Stimulated activated CD4-positive, alpha-beta T cell treated with anti-CD3 and anti-CD28 coated beads, Interleukin-1b, Interleukin-23, amount 100 ng/mL, for 48 hours (primary cell): Measurements from ENCODE around the gene TMEM181.
"Not testable (repeated sequence)": the region's sequence is repeated elsewhere in the genome, so short reads cannot be mapped to it uniquely, and the experiment has no call there.

Experiments
- DNase-seq: peaks from one replicate; pipeline ENCODE4 v3.0.0-alpha.2; 2020

The TMEM181 gene

DNA sequence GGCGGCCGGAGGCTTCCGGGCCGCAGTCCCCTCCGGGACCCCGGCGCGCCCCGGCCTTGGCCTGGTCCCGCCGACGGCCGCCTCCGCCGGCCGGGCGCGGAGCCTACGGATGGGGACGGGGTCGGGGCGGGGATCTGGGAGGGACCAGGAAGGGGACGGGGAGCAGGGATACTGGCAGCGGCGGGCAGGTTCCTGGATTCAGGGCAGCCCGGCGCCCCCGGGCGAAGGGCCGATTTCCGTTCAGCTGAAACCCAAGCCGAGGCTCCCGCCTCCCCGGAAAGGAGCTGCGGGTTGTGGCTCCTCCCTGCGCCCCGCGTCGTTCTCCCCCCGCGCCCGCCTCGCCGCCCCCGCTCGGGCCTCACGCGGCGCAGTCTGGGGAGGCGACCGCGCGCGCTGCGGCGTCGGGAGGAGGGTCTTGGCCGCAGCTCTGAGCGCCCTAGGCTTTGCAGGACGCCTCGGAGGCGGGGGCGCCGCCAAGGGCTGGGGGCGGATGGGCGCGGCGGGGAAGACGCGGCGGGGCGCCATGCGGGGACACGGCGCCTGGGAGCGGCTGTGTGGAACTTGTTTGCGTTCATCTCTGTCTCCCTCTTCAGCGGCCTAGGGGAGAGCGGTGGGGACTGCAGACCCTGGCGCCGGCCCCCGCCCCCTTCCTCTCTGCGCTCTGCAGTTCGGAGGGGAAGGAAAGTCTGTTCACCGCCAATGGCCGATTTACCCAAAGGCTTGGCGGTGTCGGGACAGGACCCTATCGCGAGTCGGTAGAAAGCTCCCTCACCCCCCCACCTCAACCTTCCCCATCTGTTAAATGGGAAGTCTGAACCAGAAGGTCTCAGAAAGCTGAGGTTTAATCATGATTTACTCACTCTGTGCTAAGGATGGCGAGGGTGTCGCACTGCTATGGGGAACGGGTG, 22.7 kb upstream of the TMEM181 start:
- no peak for DNase-seq

DNA sequence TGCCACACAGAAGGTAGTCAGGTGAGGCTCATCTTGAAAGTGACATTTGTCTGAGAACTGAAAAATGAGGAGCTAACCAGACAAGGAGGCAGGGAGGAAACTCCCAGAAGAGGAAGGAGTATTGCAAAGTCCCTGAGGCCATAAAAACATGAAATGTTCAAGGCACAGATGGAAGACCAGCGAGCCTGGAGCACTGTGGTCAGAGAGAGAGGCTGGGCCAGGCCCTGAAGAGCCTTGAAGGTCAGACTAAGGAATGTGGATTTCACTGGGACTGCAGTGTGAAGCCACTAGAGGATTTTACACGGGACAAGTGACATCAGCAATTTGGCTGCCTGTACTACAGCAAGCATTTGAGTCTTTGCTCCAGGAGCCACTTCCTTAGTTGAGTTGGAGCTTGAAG, 21.1 kb upstream of the TMEM181 start:
- no peak for DNase-seq

DNA sequence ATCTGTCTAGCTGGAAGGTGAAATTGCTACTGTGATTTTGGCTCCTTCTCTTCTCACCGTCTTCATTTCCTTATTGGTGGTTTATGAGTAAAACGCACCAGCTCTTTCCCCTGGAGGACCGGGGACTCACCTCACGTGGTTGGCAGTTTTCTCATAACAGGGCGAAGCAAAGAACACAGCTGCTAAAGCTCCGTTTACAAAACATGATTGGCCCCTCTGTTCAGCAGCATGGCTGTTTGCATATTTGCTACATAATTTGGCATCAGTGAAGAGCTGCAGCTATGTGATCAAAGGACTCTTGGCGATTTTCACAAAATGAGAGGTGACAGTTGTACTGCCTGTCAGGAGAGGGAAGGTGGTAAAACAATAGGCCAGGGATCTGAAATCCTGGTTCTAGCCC, 20.5 kb upstream of the TMEM181 start:
- DNase-seq = no peak

DNA sequence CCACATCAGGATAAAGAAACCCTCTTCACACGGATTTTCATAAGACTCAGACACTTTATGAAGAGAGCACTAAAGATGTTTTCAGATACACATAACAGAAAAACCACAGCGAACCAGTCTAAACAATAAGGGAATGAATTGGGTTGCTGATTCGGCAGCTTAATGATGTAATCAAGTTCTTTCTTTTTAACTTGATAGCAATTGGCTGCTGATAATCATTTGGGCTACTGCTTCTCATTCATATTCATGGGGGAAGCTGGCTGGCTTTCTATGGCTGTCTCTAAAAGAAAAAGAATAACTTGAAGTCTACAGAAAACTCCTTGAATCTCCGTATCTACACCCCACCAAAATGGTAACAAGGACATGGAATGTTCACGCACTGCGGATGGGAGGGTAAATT, 20.0 kb upstream of the TMEM181 start:
- no peak for DNase-seq

DNA sequence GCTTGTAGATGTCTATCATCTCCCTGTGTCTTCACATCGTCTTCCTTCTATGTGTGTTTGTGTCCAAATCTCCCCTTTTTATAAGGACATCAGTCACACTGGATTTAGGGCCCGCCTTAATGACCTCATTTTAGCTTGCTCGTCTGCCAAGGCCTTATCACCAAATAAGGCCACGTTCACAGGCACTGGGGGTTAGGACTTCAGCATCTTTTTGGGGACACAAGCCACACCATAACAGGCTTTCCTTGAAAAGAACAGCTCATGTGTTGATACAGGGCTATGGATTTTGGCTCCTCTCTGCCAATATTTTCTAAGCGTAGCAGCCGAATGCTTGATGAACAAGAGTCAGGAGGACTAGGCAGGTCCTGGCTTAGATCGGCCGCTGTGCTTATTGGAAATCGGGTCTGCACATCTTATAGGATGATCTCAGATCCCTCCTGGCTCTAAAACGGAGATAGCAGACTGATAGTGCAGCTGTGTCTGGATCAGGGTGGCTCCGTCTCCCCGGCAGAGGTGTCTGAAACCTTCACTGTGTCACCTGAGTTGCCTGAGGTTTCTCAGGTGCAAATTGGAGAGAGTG, 16.2 kb upstream of the TMEM181 start:
- no peak for DNase-seq

DNA sequence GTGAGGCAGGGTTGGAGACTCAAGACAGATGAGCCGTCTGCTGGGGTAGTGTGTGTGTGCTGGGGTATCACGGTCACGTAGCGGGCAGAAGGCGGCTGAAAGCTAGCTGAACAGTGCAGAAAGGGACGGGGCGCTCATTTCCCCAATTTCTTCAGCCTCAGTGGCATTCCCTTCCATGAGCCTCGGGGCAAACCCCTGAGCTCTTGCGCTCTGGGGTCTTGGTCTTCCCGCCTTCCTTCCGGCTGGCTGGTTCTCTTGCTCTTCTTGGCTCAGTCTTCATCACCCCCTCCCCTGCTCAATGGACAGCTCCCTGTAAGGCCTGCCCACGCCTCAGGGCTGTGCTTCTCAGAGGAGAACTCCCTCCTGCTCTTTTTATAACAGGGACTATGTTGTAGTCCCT, 15.5 kb upstream of the TMEM181 start:
- DNase-seq = no peak

DNA sequence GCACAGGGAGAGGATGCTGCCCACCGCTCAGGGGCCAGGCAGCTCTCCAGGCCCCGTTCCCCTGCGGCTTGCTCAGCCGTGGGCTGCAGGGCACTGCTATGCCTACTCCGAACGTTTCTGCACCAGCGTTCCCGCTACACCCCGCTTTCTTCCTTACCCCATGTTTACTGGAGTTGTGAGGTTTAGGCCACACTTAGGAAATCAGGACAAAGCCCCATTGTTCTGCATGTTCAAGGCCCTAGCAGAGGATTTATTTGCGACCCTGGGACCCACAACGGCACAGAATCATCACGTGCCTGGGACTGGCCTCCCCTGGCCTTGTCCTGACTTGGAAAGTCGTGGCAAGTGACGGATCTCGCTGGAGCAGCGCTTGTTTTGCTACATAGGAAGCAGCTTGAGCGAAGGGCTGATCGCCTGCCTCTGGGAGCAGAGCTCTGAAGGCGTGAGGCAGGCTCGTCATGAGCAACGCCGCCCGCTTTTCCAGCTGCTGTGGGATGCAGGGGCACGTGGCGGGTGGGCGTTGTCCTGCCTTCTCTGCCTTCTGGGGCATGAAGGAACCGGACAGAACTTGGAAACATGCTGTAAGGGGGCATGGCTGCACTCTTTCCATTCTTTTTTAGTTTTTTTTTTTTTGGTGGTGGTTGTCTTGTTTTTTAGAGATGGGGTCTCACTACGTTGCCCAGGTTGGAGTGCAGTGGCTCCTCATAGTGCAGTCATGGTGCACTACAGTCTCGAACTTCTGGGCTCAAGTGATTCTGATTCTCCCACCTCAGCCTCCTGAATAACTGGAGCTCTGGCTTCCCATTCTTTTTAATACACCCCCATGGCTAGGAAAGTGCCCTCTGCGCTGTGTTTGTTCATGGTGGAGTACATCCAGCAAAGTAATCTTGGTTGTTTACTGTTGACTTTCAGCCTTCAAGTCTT, 14.6 kb upstream of the TMEM181 start:
- DNase-seq = no peak

DNA sequence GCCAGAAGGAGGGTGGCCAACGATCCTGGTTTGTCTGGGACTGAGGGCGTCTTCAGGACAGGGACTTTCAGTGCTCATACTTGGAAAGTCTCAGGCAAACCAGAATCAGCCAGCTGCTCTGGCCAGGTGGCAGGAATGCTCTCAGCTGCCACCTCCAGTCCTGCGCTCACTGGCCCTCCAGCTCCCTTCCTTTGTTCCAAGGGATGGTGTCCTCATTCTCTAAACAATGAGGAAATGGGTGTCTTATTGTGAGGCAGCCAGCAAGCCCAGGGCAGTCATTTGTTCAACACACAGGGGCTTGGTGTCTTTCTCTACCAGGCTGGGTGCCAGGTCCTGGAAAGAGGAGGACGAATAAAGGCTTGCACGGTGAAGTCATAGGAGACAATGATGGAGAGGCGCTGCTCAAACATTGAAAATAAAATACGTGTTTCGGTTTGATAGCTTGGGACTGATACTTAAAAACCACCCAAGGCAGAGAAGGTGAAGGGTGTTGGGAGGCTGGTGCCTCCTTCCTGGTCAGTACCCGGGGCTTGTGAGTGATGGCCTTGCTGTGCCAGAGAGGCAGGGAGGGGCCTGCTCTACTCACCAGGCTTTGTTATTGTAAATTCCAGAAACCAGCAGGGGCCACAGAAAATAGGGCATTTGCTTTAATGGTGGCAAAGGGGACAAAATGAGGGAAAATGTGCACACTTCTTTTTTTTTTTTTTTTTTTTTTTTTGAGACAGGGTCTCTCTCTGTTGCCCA, 11.3 kb upstream of the TMEM181 start:
- no peak for DNase-seq

DNA sequence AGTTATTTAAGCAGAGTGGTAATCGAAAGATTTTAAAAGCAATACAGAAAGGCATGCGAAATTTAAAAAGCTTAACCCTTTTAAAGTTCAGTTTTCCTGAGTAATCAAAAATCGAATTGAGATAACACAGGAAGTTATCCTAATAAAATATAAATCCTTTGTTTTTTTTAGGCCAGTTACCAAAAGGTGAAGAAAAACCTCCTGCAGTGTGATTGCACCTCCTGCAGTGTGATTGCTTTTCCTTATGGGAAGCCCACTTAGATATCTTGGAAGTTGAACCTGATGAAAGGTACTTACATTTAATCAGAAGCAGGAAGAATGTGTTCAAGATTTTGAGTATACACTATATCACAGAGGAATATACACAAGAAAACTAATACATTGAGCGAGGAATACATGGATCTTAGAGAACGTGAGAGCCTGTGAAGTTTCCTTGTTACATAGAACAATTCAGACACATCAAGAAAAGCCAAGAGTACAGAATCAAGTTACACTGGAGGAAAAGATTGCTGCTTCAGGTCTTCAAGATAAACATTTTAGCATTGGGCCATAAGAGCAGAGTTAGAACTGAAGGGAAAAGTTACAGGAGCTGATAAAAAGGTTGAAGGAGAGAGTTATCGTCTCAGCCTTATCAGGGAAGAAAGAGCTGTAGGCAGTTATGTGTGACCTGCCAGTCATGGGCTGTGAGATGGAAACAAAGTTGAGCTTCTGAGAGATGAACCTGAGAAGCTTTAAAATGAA, 7.7 kb upstream of the TMEM181 start:
- DNase-seq = no peak

DNA sequence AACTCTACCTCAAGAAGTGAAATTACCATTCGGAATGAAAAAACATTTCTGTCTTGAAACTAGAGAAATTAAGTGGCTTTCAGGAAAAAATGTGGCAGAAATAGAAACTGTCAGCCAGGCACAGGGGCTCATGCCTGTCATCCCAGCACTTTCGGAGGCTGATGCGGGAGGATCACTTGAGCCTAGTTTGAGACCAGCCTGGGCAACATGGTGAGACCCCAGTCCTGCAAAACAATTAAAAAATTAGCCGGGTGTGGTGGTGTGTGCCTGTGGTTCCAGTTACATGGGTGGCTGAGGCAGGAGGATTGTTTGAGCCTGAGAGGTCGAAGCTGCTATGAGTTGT, 7.1 kb upstream of the TMEM181 start:
- DNase-seq = no peak

DNA sequence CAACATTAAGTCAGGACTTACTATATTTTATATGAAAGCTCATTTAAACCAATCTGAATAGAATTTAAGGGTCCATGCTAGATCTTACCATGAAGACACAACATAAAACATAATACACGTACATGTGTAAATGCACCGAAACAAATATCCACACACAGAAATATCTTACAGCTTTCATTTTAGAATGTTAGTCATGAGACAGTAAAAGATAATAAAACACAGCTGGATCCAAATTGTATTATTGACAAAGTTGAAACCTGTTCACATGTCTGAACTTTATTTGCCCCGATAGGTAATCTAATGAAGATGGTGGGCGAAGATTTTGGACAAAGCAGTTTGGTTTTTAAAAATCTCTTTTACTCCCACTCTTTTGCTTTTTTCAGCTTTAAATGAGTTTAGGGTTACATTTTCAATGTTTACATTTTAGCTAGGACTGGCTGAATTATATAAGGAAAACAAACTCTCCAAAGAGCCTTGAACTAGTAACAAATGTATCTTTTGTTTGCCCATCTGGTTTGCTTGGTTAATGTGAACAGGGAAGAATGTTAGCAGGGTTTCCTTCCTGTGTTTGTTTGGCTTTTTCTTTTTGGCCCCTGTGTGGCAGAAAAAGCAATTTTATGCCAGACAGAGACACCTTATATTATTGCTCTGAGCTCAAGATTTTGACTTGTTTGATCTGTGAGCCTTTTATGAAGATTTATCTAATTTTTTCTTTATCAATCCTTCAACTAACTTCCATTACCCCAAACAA, 5.1 kb upstream of the TMEM181 start:
- no peak for DNase-seq

DNA sequence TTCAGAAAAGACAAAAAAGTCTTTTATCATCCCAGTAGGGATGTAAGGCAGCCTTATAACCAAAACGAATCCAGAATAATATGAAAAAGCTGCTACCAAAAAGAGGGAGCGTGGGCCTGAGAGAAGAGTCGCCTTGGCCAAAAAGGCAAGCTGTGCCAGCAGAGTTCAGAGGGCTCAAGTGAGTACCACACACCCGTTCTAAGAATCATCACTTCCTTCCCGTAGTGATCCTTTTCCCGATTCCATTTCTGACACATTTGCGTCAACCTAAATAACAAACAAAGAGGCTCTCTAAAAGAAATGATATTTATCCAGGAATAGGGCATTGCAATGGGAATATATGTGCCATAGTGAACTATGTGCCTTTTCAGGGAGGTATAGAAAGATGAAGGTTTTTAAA, 3.8 kb upstream of the TMEM181 start:
- no peak for DNase-seq

DNA sequence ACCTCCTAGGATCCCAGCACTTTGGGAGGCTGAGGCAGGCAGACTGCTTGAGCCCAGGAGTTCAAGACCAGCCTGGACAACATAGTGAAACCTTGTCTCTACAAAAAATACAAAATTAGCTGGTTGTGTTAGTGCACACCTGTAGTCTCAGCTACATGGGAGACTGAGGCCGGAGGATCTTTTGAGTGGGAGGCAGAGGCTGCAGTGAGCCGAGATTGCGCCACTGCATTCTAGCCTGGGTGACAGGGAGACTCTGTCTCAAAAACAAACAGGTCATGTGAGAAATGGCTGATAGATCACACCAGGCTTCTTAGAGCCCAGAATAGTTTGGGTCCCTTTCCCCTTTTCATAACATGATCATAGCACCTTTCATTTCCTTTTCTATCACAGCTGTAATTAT, 2.8 kb upstream of the TMEM181 start:
- not testable (repeated sequence) for DNase-seq

DNA sequence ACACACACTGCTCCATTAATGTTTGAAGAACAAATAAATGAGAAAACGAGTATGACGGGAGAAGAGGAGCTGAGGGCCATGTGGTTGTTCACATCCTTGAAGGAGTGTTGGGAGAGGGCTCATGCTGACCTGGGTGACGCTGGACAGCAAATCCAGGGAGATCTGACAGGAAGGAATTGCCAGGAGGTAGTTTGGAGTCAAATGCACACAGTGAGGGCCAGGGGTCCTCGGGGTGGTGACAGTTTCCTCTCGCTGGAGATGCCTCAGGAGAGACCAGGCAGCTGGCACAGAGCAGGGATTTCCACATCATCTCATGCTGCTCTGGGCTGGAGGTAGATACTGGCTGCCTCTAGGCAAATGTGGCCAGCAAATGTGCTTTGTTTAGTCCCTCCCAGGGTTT, 2.0 kb upstream of the TMEM181 start:
- no peak for DNase-seq

DNA sequence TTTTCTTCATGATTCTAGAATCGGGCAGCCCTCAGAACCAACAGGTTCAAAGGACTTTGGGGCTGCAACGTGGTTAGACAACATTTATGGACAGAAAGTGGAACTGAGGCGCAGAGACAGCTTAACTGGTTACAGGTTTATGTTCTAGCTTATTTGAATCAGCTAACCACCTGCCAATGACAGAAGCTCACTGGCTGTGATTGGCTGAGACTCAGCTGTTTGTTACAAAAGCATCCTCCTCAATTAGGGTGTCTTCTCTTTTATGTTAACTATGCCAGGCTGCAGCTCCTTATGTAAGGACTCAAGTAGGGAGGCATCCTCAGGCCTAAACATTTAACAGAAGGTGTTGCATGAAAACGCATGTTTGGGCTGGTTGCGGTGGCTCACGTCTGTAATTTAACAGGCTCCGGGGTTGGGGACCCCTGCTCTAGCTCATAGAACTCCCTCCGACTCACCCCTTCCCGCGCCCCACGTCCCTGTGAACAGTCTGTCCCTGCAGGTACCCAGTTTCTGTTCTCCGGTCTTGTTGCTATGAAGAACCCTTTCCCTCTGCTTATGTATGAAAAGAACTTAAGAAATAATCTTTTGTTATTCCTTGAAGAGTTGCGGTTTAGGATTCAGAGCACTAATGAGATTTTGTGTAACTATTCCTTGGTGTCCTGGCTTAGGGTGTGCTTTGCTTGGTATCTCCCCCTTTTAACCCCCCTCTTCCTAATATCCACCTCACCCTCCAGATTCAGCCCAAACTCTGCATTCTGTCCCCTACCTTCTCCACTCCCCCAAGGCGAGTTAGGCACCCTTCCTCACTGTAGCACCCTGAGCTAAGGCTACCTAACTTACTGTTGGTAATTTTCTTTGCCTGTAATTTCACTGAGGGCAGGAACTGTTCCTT, 1.2 kb upstream of the TMEM181 start:
- no peak for DNase-seq

DNA sequence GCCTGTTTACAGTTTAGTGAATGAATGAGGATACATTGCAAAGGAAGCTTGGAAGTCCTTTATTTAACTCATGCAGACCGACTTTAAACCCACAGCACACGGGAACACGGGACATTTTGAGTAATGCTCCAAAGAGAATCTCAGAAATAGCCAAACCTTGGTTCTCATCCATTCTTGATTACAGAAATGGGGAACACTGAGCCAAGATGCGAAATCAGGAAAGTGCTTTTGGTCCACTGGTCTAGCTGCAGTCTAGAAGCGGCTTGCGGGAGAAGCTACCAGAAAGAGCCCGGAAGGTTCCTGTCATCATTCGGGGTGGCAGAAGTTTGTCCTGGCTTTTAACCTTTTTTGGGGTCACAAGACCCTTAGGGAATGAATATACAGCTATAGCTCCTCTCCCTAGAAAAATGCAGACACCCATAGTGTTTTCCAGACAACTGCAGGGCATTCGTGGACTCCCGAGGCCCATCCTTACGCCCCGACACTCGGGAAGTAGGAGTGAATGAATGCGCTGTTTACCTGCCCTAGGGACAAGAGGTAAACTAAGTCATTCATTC, 475 bp upstream of the TMEM181 start:
- no peak for DNase-seq

DNA sequence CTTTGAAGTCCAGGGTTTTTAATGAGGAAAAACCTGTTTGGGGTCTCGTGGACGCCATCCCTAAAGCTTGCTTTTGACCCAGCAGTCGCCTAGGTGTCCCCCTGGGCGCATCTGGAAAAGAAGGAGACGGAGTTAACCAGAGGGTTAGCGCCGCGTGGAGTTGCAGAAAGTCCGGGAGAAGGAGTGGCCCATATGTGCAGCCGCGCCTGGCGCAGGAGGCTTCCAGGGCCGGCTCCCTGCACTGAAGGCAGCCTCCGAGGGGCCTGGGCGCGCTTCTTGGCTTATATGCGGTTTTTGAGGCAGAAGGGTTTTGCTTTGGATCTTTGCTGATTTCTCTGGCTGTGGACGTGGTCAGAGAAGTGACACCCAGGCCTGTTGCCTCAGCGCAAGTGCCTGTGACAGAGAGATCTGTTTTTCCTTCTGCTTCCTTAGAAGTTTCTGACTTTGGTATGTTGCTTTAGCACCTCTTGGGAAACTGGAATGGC, 987 bp downstream of the TMEM181 start:
- DNase-seq = no peak

DNA sequence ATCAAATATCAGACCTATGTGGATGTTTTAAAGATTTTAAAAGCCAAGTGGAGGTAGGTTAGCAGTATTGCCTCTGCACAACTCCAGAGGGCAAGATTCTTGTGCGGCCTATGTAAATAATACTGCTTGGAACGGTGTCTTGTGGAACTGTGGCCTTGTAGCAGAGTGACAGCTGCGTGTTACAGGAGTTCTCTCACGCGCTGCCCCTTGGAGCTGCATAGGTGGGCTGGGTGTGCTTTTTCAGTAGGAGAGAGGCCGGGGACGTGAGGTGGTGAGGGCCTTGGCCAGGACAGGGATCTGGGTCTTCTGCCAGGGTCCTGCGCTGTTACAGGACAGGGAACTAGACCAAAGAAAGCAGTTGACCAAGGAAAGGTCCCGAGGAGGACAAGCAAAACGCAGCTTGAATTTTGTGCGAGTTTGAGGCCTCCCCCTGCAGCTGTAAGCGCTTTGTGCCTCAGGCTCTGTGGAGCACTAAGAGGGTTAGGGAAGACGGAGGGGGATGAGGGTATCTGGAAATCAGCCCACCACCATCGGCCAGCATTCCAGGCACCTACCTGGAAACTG, 1.5 kb downstream of the TMEM181 start:
- no peak for DNase-seq

DNA sequence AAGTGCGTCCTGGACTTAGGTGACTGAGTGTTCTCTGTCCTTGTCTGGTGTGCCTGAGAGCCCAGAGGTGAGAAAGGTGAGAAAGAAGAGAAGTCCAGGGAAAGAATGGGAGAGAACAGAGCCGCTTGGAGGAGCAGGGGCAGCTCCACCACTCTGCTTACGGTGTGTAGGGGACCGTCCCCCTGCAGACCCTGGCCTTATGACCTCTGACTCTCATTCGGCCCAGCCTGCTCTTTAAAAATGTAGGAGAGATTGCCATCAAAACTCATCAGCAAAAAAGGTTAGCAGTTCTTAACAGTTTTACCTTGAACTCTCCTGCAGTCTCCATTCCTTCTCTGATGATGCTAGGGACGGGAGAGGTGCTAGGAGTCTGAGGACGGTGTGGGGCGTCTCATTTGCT, 2.0 kb downstream of the TMEM181 start:
- DNase-seq = no peak
